DOHH2 (cell line): ENCODE data around the gene ASIC3.

Source experiments
- H3F3A ChIP-seq: fragments of 200-600 bp; sonication (generic), shearing (Covaris generic); 2 replicates; pipeline ENCODE4 v1.6.0; 2016; ENCODE audit warnings: antibody characterized with exemption, mild to moderate bottlenecking; ENCODE audit not compliant: control insufficient read depth, insufficient read depth
- H3K27ac ChIP-seq: fragments of 200-600 bp; sonication (generic); 2 replicates; pipeline ENCODE4 v1.5.1; 2014; ENCODE audit warnings: low read depth, mild to moderate bottlenecking, low read length, moderate library complexity
- H3K27me3 ChIP-seq: fragments of 200-600 bp; sonication (generic); 2 replicates; pipeline ENCODE4 v1.6.1; 2014; ENCODE audit warnings: mild to moderate bottlenecking, low read length, mixed read lengths; ENCODE audit not compliant: control insufficient read depth
- H3K36me3 ChIP-seq: fragments of 200-600 bp; sonication (generic); 2 replicates; pipeline ENCODE4 v1.6.1; 2014; ENCODE audit warnings: mild to moderate bottlenecking, low read length, moderate library complexity, mixed read lengths; ENCODE audit not compliant: control insufficient read depth
- H3K4me1 ChIP-seq: fragments of 200-600 bp; sonication (generic); 2 replicates; pipeline ENCODE4 v1.6.1; 2014; ENCODE audit warnings: mild to moderate bottlenecking, low read length, mixed read lengths; ENCODE audit not compliant: control insufficient read depth
- H3K4me2 ChIP-seq: fragments of 200-600 bp; sonication (generic); 2 replicates; pipeline ENCODE4 v1.6.0; 2014; ENCODE audit warnings: mild to moderate bottlenecking, low read length, moderate library complexity
- H3K4me3 ChIP-seq: fragments of 200-600 bp; sonication (generic); 2 replicates; pipeline ENCODE4 v1.5.1; 2014; ENCODE audit warnings: mild to moderate bottlenecking, low read length, mixed read lengths
- H3K79me2 ChIP-seq: fragments of 200-600 bp; sonication (generic); 2 replicates; pipeline ENCODE4 v1.6.1; 2014; ENCODE audit warnings: mild to moderate bottlenecking, low read length, mixed read lengths; ENCODE audit not compliant: control insufficient read depth
- H3K9me2 ChIP-seq: fragments of 200-600 bp; sonication (generic); replicated peaks from 2 replicates; pipeline ENCODE4 v1.6.1; 2014; ENCODE audit warnings: mild to moderate bottlenecking, low read length, mixed read lengths; ENCODE audit not compliant: control insufficient read depth
- H3K9me3 ChIP-seq: fragments of 200-600 bp; sonication (generic); 2 replicates; pipeline ENCODE4 v1.6.1; 2014; ENCODE audit warnings: antibody characterized with exemption, low read length, mixed read lengths; ENCODE audit not compliant: control insufficient read depth, insufficient read depth
- H4K20me1 ChIP-seq: fragments of 200-600 bp; sonication (generic); 2 replicates; pipeline ENCODE4 v1.6.0; 2014; ENCODE audit warnings: low read depth, mild to moderate bottlenecking, antibody characterized with exemption, low read length, moderate library complexity; ENCODE audit not compliant: control insufficient read depth, insufficient read depth
- EZH2phosphoT487 ChIP-seq: fragments of 200-600 bp; sonication (generic); IDR thresholded peaks from 2 replicates; pipeline ENCODE4 v1.6.1; 2017; ENCODE audit warnings: borderline replicate concordance, mild to moderate bottlenecking, antibody characterized with exemption, low read length, moderate library complexity, mixed read lengths
- TF ChIP-seq, protein P1 (sequence below): fragments of 200-600 bp; sonication (generic); IDR thresholded peaks from one replicate; pipeline ENCODE4 v1.5.1; 2014; ENCODE audit warnings: antibody characterized with exemption, mild to moderate bottlenecking, low read depth, low read length; ENCODE audit not compliant: poor library complexity, severe bottlenecking

Gene ASIC3

DNA sequence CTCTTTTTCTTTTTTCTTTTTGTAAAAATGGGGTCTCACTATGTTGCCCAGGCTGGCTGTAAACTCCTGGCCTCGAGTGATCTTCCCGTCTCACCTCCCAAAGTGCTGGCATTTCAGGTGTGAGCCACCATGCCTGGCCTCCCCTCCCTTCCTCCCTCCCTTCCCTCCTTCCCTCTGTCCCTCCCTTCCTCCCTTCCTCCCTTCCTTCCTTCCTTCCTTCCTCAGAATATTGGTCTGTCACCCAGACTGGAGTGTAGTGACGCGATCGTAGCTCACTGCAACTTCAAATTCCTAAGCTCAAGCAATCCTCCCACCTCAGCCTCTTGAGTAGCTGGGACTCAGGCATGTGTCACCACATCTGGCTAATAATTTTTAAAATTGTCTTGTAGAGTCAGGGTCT lies 46.3 kb downstream of the ASIC3 start:
- H3F3A ChIP-seq: no peaks in the 10 kb centered on the region
- H3K79me2 ChIP-seq: no peaks in the 10 kb centered on the region
- H4K20me1 ChIP-seq: no peaks in the 10 kb centered on the region

DNA sequence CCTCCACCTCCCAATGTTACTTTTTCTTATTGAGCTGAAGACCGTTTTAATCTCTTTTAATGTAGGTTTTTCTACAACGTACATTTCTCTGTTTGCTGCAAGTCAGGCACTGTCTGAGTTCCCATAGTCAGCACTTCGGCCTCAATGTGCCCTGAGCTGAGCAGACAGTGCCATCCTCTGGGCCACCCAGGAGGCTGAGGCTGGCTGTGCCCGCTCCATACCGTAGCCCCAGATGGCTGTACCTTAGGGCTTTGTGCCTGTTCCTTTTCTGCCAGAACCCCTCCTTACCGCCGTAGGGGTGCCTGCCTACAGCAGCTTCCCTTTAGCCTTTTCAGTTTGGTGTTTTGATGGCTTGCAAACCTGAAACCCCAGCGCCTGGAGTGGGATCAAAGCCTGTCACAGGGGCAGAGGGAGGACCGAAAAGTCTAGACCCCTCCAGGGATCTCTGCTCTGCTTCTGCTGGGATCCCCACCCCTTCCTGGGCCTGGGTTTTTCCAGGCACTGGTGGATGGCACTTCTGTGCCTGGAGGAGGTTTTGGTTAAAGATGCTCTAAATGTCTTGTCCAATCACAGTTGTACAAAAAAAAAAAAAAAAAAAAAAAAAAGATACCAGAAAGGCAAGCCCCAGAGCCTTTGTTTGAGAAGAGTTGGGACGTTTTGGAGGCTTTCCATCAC lies 46.9 kb downstream of the ASIC3 start:
- Histone ChIP-seq H3F3A (no peaks in the 10 kb centered on the region), H3K36me3 (no peaks in the 10 kb centered on the region), H3K9me2 (no peaks in the 10 kb centered on the region), H3K4me2 (no peak overlapping the region), H3K9me3 (no peaks in the 10 kb centered on the region), H3K27me3 (peaks cover 4% of the 10 kb centered on the region; the same call in 1 of the 2 replicates), H3K4me1 (peaks cover 6% of the 10 kb centered on the region; the same call in 1 of the 2 replicates), H3K27ac (no peak overlapping the region), H3K79me2 (no peaks in the 10 kb centered on the region), H4K20me1 (no peaks in the 10 kb centered on the region), H3K4me3 (no peak overlapping the region)
- TF ChIP-seq, protein P1, sequence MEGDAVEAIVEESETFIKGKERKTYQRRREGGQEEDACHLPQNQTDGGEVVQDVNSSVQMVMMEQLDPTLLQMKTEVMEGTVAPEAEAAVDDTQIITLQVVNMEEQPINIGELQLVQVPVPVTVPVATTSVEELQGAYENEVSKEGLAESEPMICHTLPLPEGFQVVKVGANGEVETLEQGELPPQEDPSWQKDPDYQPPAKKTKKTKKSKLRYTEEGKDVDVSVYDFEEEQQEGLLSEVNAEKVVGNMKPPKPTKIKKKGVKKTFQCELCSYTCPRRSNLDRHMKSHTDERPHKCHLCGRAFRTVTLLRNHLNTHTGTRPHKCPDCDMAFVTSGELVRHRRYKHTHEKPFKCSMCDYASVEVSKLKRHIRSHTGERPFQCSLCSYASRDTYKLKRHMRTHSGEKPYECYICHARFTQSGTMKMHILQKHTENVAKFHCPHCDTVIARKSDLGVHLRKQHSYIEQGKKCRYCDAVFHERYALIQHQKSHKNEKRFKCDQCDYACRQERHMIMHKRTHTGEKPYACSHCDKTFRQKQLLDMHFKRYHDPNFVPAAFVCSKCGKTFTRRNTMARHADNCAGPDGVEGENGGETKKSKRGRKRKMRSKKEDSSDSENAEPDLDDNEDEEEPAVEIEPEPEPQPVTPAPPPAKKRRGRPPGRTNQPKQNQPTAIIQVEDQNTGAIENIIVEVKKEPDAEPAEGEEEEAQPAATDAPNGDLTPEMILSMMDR: no peak
- TF ChIP-seq EZH2phosphoT487: no peak

More for the DNA sequence above, 46.3 kb downstream of the ASIC3 start:
- H3K9me2 ChIP-seq: no peaks in the 10 kb centered on the region
- TF ChIP-seq EZH2phosphoT487: no peak
- TF ChIP-seq, protein P1: no peak
- H3K27ac ChIP-seq: no peak overlapping the region
- H3K36me3 ChIP-seq: no peaks in the 10 kb centered on the region
- H3K4me2 ChIP-seq: no peak overlapping the region
- H3K4me1 ChIP-seq: peaks cover 6% of the 10 kb centered on the region; the same call in 1 of the 2 replicates
- H3K9me3 ChIP-seq: no peaks in the 10 kb centered on the region
- peaks cover 6% of the 10 kb centered on the region for H3K27me3 ChIP-seq
- no peak overlapping the region for H3K4me3 ChIP-seq

DNA sequence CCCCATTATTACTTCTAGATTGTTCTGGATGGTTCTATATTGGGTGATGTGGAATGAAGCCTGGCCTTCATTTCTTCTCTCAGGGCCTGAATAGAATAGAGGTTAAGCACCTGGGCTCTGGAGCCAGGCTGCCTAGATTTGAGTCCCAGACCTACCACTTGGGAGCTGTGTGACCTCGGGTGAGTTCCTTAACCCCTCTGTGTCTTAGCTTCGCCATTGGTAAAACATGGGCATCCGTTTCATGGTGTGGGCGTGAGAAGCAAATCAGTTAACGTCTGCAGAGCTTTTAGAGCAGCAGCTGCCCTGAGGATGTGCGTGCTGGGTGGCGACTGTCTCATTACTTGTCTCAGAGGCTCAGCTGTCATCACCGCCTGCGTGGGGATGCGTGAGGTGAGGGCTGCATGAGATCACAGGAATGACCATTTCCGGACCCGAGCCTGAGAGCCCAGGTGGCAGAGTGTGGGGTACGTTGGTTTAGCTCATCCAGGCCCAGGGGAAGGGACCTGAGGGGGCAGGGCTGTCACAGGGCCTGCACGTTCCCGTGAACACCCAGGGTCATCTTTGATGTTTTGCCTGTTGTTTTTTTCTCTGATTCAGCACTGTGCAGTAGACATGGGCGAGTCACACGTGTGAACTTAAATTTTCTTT lies 47.6 kb downstream of the ASIC3 start:
- no peaks in the 10 kb centered on the region for H3F3A ChIP-seq
- H3K27me3 ChIP-seq: peaks cover 4% of the 10 kb centered on the region; the same call in 1 of the 2 replicates
- no peaks in the 10 kb centered on the region for H3K79me2 ChIP-seq
- peaks cover 6% of the 10 kb centered on the region; the same call in 1 of the 2 replicates for H3K4me1 ChIP-seq
- H4K20me1 ChIP-seq: 0 out of 2 replicates have a peak, but pooled peaks cover 2% of the 10 kb centered on the region
- H3K4me2 ChIP-seq: no peak overlapping the region
- H3K9me3 ChIP-seq: no peaks in the 10 kb centered on the region
- H3K36me3 ChIP-seq: no peaks in the 10 kb centered on the region
- TF ChIP-seq EZH2phosphoT487: no peak
- TF ChIP-seq, protein P1: no peak
- no peak overlapping the region for H3K27ac ChIP-seq
- no peaks in the 10 kb centered on the region for H3K9me2 ChIP-seq
- no peak overlapping the region for H3K4me3 ChIP-seq
